HG03575 (cell line): ENCODE results near the gene ITGB7.

Experiments used
- ATAC-seq: cut with Tn5 transposase; IDR thresholded peaks from one replicate; pipeline ENCODE4 v1.9.1; 2021; ENCODE audit not compliant: unreplicated experiment, insufficient number of reproducible peaks, low FRiP score; ENCODE audit errors: extremely low read depth

Gene ITGB7

GRCh38 chr12:53200458-53201176 is 6.4 kb downstream of the ITGB7 start:
- no peak for ATAC-seq

GRCh38 chr12:53200107-53200457 is 7.0 kb downstream of the ITGB7 start:
- ATAC-seq, result no peak

- ATAC-seq, result no peak
Measured at GRCh38 chr12:53199700-53200099, 7.4 kb downstream of the ITGB7 start.

- ATAC-seq, result no peak
Measured at GRCh38 chr12:53198486-53199110, 8.5 kb downstream of the ITGB7 start.

GRCh38 chr12:53197011-53197640 is 9.9 kb downstream of the ITGB7 start:
- ATAC-seq, result no peak

GRCh38 chr12:53196486-53196885 is 10.6 kb downstream of the ITGB7 start:
- no peak for ATAC-seq

- no peak for ATAC-seq
Measured at GRCh38 chr12:53195516-53196420, 11.3 kb downstream of the ITGB7 start.

- no peak for ATAC-seq
Measured at GRCh38 chr12:53194973-53195372, 12.1 kb downstream of the ITGB7 start.

GRCh38 chr12:53193985-53194716 is 12.9 kb downstream of the ITGB7 start:
- ATAC-seq, result no peak

GRCh38 chr12:53193040-53193439 is 14.0 kb downstream of the ITGB7 start:
- no peak for ATAC-seq

- no peak for ATAC-seq
Measured at GRCh38 chr12:53192531-53193021, 14.5 kb downstream of the ITGB7 start.

- ATAC-seq, result no peak
Measured at GRCh38 chr12:53191885-53192530, 15.0 kb downstream of the ITGB7 start.

GRCh38 chr12:53191096-53191884 is 15.8 kb downstream of the ITGB7 start:
- ATAC-seq, result no peak

- ATAC-seq, result no peak
Measured at GRCh38 chr12:53190108-53190729, 16.8 kb downstream of the ITGB7 start.

- ATAC-seq, result no peak
Measured at GRCh38 chr12:53187145-53187899, 19.7 kb downstream of the ITGB7 start.

GRCh38 chr12:53186745-53187144 is 20.3 kb downstream of the ITGB7 start:
- no peak for ATAC-seq
